Measurements from ENCODE around the gene B4GALNT1. TPM values are rescaled to one million over a fixed set of nuclear protein-coding genes. Genes with fewer than 3 reads are reported as not detected.
A peak's percentile ranks its signal among the peaks of the same experiment; 100 is the strongest.

Gene B4GALNT1
- total RNA-seq, 4 donors from 2014 or later: 0.38 to 0.48 (median 0.42) TPM; not detected in 1

DNA sequence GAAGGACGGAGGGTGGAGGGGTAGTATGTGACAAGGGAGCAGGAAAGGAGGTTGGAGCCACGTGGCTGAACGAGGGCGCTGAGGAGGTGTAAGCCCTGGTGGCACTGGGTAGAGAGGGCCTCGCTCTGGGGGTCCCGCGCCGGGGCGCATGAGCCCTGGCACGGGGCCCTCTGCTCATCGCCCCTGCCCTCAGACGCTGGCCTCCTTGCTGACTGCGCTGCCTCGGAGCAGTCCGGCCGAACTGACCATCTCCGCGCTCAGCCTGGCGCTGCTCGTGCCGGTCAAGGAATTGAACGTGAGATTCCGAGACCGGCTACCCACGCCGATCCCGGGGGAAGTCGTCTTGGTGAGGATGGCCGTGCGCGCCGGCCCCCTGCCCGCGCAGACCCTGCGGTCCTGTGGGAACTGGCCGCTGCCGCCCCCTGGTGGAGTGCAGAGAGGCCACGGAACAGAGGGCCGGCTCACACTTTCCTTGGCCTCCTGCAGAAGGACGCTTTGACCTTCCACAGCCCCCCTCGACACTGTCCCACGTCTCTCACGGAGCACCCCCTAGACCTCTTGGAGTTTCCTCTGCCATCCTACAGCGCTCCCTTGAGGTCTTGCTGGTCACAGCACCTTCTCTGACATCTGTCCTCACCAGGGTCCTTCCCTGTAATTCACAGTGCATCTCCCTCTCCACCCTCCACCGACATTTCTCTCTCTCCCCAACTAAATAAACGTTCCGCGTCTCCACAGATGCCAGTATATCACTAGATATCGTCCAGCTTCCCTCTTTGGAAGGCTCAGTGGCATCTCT, 11.3 kb downstream of the B4GALNT1 start:
- TF ChIP-seq POLR2AphosphoS5 (IDR thresholded peaks at IDR 0.05): no peak
- TF ChIP-seq, protein P1, sequence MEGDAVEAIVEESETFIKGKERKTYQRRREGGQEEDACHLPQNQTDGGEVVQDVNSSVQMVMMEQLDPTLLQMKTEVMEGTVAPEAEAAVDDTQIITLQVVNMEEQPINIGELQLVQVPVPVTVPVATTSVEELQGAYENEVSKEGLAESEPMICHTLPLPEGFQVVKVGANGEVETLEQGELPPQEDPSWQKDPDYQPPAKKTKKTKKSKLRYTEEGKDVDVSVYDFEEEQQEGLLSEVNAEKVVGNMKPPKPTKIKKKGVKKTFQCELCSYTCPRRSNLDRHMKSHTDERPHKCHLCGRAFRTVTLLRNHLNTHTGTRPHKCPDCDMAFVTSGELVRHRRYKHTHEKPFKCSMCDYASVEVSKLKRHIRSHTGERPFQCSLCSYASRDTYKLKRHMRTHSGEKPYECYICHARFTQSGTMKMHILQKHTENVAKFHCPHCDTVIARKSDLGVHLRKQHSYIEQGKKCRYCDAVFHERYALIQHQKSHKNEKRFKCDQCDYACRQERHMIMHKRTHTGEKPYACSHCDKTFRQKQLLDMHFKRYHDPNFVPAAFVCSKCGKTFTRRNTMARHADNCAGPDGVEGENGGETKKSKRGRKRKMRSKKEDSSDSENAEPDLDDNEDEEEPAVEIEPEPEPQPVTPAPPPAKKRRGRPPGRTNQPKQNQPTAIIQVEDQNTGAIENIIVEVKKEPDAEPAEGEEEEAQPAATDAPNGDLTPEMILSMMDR (IDR thresholded peaks at IDR 0.05): peak; percentile 77 to 86
- H3K4me1 ChIP-seq: peaks cover 23% of the 10 kb centered on the region
- H3K27me3 ChIP-seq: peaks cover 81% of the 10 kb centered on the region
- H3K4me3 ChIP-seq: peak overlapping the region; percentile 48
- no peak overlapping the region for H3K27ac ChIP-seq
- WGBS: 5% methylated on average over 28 of the region's 49 CpGs
- H3K9me3 ChIP-seq: no peaks in the 10 kb centered on the region
- H3K36me3 ChIP-seq: no peaks in the 10 kb centered on the region
- no peak for DNase-seq (ENCODE audit: low spot score in 2 of 2)

DNA sequence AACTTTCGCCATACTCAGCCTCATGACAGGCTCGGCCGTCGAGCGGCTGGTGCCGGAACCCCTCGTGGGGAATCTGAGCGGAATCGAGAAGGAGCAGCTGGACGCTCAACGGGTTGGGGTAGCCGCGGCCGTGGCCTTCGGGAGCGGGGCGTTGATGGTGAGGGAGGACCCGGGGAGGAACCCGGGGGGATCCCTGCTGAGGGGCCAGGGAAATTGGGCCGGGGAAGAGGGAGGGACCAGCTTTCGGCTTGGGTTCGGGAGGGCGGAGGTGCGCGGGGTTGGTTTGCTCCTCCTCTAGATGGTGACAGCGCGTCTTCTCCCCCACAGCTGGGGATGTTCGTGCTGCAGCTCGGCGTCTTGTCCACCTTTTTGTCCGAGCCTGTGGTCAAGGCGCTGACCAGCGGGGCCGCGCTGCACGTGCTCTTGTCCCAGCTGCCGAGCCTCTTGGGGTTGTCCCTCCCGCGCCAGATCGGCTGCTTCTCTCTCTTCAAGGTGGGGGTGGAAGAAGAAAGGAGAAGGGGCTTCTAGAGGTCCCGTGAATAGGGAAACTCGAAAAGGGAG, 12.0 kb downstream of the B4GALNT1 start:
- Histone ChIP-seq H3K27ac (no peak overlapping the region), H3K36me3 (no peaks in the 10 kb centered on the region), H3K4me1 (peaks cover 23% of the 10 kb centered on the region), H3K27me3 (peaks cover 74% of the 10 kb centered on the region), H3K4me3 (peak overlapping the region; percentile 48), H3K9me3 (no peaks in the 10 kb centered on the region)
- TF ChIP-seq POLR2AphosphoS5 (IDR thresholded peaks at IDR 0.05) (no peak), POLR2A (IDR thresholded peaks at IDR 0.05) (no peak), EP300 (IDR thresholded peaks at IDR 0.05) (no peak)
- TF ChIP-seq, protein P1 (IDR thresholded peaks at IDR 0.05): no peak
- DNase-seq (ENCODE audit: low spot score in 2 of 2): no peak
- WGBS: 7% methylated on average over 34 of the region's 42 CpGs

DNA sequence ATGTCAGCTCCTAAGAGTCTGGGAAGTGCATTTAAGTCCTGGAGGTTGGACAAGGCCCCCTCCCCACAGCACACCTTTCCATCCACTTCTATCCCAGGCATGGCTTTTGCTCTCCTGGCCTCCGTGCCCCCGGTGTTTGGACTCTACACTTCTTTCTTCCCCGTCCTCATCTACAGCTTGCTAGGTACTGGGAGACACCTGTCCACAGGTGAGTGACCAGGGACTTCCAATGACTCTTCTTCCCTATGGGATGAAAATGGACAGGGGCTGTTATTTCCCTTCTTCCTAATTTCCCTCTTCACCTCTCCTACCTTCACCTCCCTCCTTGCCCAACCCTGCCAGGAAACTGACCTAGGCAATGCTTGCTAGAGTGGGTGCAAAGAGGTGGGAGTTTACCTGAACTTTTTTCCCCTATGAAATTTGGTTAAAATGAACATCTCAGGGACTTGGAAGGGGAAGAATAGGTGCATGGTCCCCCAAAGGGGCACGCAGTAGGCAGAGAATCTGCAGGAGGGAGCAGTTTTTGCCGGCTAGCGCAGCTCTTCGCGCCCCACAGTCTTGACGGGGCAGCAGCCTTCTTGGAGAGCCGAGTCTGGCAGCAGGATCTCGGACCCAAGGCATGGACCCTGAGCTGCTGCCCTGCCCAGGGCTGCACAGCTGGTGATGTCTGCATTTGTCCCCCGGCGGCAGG, 12.6 kb downstream of the B4GALNT1 start:
- Histone ChIP-seq H3K9me3 (no peaks in the 10 kb centered on the region), H3K27me3 (peaks cover 68% of the 10 kb centered on the region), H3K4me1 (peaks cover 23% of the 10 kb centered on the region), H3K27ac (no peak overlapping the region), H3K4me3 (no peak overlapping the region), H3K36me3 (no peaks in the 10 kb centered on the region)
- 29% methylated on average over 13 of the region's 13 CpGs for WGBS
- TF ChIP-seq EP300 (IDR thresholded peaks at IDR 0.05) (no peak), POLR2AphosphoS5 (IDR thresholded peaks at IDR 0.05) (no peak), POLR2A (IDR thresholded peaks at IDR 0.05) (no peak)
- TF ChIP-seq, protein P1 (IDR thresholded peaks at IDR 0.05): no peak
- DNase-seq (ENCODE audit: low spot score in 2 of 2): peak in 1 of 2 donors; percentile 23

DNA sequence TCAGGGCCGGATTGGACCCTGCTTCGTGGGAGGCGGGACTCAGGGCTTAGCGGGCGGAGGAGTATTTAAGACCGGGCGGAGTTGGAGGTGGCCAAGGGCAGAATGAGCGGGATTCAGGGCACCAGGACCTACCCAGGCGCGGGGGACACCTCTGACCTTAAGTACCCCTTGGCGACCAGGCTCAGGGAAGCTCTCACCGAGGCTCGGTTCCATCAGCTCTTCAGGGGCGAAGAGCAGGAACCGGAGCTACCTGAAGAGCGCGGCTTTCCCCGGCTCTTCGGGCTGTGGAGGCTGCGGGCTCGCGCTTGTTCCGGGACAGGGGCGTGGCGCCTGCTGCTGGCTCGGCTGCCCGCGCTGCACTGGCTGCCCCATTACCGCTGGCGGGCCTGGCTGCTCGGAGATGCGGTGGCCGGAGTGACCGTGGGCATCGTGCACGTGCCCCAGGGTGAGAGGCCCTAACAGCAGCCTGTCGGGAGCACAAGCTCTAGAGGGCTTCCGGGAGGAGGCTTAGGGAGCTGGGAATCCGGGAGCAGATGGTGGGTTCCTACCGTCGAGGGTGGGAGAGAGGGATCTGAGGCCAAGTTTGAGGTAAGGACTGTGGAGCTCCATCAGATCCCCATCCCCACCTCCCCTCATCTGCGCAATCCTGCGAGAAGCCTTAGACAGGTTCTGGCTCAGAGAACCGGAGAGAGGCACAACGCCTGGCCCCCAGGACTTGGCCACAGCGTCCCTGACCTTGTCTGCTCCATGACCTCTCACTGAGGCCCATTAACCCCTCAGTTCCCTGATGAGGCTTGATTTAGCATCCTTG, 13.4 kb downstream of the B4GALNT1 start:
- WGBS: 45% methylated on average over 18 of the region's 46 CpGs
- no peak for DNase-seq (ENCODE audit: low spot score in 2 of 2)
- Histone ChIP-seq H3K4me1 (peaks cover 23% of the 10 kb centered on the region), H3K9me3 (no peaks in the 10 kb centered on the region), H3K36me3 (no peaks in the 10 kb centered on the region), H3K27me3 (peaks cover 61% of the 10 kb centered on the region), H3K4me3 (peak overlapping the region; percentile 16), H3K27ac (no peak overlapping the region)
- TF ChIP-seq EP300 (IDR thresholded peaks at IDR 0.05): no peak
- TF ChIP-seq POLR2AphosphoS5 (IDR thresholded peaks at IDR 0.05): no peak
- TF ChIP-seq, protein P1 (IDR thresholded peaks at IDR 0.05): no peak
- TF ChIP-seq POLR2A (IDR thresholded peaks at IDR 0.05): no peak
